Retinal pigment epithelial cell (primary cell): Measurements from ENCODE around the gene DYRK1A.

Experiments used
- DNase-seq: peaks from one replicate; pipeline ENCODE4 v3.0.0-alpha.2; 2010; ENCODE audit warnings: low read depth
- H3K4me3 ChIP-seq: 2 replicates; pipeline ENCODE4 v1.5.1; 2011; ENCODE audit warnings: mild to moderate bottlenecking, low read length, control low read depth, moderate library complexity
- CTCF ChIP-seq: conservative IDR thresholded peaks from 2 replicates; pipeline ENCODE4 v1.5.1; 2011; ENCODE audit warnings: low read depth, low read length, control low read depth, inconsistent platforms

The DYRK1A gene

GRCh38 chr21:37425684-37426083 lies 59.1 kb downstream of the DYRK1A start:
- no peak overlapping the region for H3K4me3 ChIP-seq
- no peak for TF ChIP-seq CTCF
- no peak for DNase-seq

- no peak overlapping the region for H3K4me3 ChIP-seq
- no peak for DNase-seq
- no peak for TF ChIP-seq CTCF
Observed at GRCh38 chr21:37427221-37427620, 60.6 kb downstream of the DYRK1A start.

GRCh38 chr21:37429356-37429755 lies 62.8 kb downstream of the DYRK1A start:
- no peak for DNase-seq
- H3K4me3 ChIP-seq: no peak overlapping the region
- TF ChIP-seq CTCF: no peak

- no peak overlapping the region for H3K4me3 ChIP-seq
- TF ChIP-seq CTCF: no peak
- DNase-seq: no peak
Observed at GRCh38 chr21:37430184-37430821, 63.7 kb downstream of the DYRK1A start.

DNA sequence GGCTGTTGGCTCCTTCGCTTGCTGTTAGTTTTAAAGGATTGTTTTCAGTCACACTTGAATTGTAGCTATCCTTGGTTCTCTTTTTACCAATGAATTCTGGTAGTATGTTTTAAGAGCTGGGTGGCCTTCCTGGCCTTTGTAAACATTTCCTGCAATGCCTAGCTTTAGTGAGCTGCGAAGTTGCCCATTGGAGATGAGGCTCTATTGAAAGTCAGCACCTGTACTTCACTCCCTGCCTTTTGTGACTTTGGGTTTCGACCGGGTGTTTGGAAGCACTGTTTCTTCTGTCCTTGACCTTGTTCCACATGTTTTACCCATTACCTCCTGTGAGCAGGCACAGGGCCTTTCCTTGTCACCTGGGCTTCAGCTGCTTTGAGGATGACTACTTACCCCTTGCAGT lies 64.7 kb downstream of the DYRK1A start:
- no peak for TF ChIP-seq CTCF
- DNase-seq: no peak
- H3K4me3 ChIP-seq: no peak overlapping the region

DNA sequence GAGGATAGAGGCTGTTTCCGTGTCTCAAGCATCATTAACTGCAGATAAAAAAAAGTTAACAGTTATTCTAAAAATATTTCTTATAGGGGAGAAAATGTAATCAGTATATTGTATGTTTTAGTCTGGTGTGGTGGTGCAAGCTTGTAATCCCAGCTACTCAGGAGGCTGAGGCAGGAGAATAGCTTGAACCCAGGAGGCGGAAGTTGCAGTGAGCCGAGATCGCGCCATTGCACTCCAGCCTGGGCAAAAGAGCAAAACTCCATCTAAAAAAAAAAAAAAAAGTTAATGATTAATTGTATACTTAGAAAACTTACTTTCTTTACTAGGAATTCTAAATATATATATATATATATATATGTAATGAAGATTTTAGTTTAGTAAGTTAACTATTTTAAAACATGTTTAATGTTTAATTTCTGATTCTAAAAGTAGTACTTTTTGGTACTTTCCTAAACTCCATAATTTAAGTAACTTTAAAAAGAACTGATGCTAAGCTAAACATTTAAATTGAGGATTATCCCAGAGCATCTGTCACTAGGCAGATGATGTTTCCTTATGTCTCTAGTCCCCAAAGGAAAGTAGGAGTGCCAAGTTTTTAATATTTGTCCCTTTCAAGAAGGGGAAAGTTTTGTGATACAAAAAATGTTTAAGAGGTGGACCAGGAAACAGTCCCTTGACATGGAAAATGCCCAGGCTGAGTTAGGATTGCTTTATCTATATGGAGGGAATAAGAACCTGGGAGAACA lies 66.3 kb downstream of the DYRK1A start:
- no peak overlapping the region for H3K4me3 ChIP-seq
- no peak for DNase-seq
- no peak for TF ChIP-seq CTCF

GRCh38 chr21:37433456-37433840 lies 66.9 kb downstream of the DYRK1A start:
- TF ChIP-seq CTCF: no peak
- no peak for DNase-seq
- no peak overlapping the region for H3K4me3 ChIP-seq
